Activated CD4-positive, CD25-positive, alpha-beta regulatory T cell treated with anti-CD3 and anti-CD28 coated beads, Interleukin-2, amount 50 U/mL, for 72 hours (primary cell): ENCODE measurements around the gene BEST3.

Source experiments
- DNase-seq: peaks from one replicate; pipeline ENCODE4 v3.0.0; 2021

BEST3 gene

GRCh38 chr12:69698769-69699540 lies at the start of gene BEST3:
TSS of gene BEST3 (minus strand) at chr12:69699303. CDS start at chr12:69697798, 1,505 bp downstream.
- no peak for DNase-seq

GRCh38 chr12:69744109-69744508 lies 45.0 kb upstream of the BEST3 start:
- no peak for DNase-seq

GRCh38 chr12:69739287-69740191 lies 40.4 kb upstream of the BEST3 start:
- peak; percentile 58 for DNase-seq

- DNase-seq, result peak; percentile 93
These were observed 39.5 kb upstream of the BEST3 start, which contains the start of gene RAB3IP for GRCh38 chr12:69738351-69739286. TSS of gene RAB3IP (plus strand) at chr12:69738860. CDS start at chr12:69755409, 16,549 bp downstream.

GRCh38 chr12:69733638-69734037 lies 34.5 kb upstream of the BEST3 start:
- no peak for DNase-seq

- no peak for DNase-seq
These were observed 33.0 kb upstream of the BEST3 start for GRCh38 chr12:69732088-69732487.

GRCh38 chr12:69726922-69727321 lies 27.8 kb upstream of the BEST3 start:
- no peak for DNase-seq

GRCh38 chr12:69720750-69721149 lies 21.6 kb upstream of the BEST3 start:
- DNase-seq, result no peak

- DNase-seq, result no peak
These were observed 20.5 kb upstream of the BEST3 start for GRCh38 chr12:69719336-69720316.

- DNase-seq, result no peak
These were observed 15.4 kb upstream of the BEST3 start for GRCh38 chr12:69714542-69714941.

GRCh38 chr12:69712826-69713225 lies 13.7 kb upstream of the BEST3 start:
- no peak for DNase-seq

GRCh38 chr12:69708649-69709048 lies 9.5 kb upstream of the BEST3 start:
- DNase-seq, result no peak

GRCh38 chr12:69704357-69704756 lies 5.3 kb upstream of the BEST3 start:
- DNase-seq, result no peak

GRCh38 chr12:69703146-69703642 lies 4.1 kb upstream of the BEST3 start:
- DNase-seq, result no peak

GRCh38 chr12:69701826-69702225 lies 2.7 kb upstream of the BEST3 start:
- DNase-seq, result no peak

- no peak for DNase-seq
These were observed 1.0 kb downstream of the BEST3 start for GRCh38 chr12:69698054-69698453.

- DNase-seq, result no peak
These were observed 5.0 kb downstream of the BEST3 start for GRCh38 chr12:69694123-69694522.

GRCh38 chr12:69689638-69690037 lies 9.5 kb downstream of the BEST3 start:
- no peak for DNase-seq

- DNase-seq, result no peak
These were observed 10.4 kb downstream of the BEST3 start for GRCh38 chr12:69688471-69689427.

GRCh38 chr12:69688021-69688420 lies 11.1 kb downstream of the BEST3 start:
- no peak for DNase-seq
